ENCODE measurements around the gene TOP2B.
A peak's percentile ranks its signal among the peaks of the same experiment; 100 is the strongest.

TOP2B gene

GRCh38 chr3:25586167-25586505 is 78.6 kb downstream of the TOP2B start:
- peaks cover 0 to 5% of the 10 kb centered on the region in 2 donors for H3K9me3 ChIP-seq (replicated peaks in 1 of 2; ENCODE audit: control insufficient read depth in 2 of 2, insufficient read depth in 1 of 2, low read depth in 1 of 2, low read length in 2 of 2)
- H2AK5ac ChIP-seq (ENCODE audit: low read depth, low read length): no peak overlapping the region
- no peak overlapping the region for H2BK120ac ChIP-seq (ENCODE audit: low read depth, low read length)
- no peaks in the 10 kb centered on the region for H3K27me3 ChIP-seq (ENCODE audit: control insufficient read depth in 3 of 3, insufficient read depth in 3 of 3, low read depth in 1 of 3, low read length in 3 of 3)
- H3K14ac ChIP-seq (ENCODE audit: low read length): no peak overlapping the region
- H4K8ac ChIP-seq (ENCODE audit: low read depth, low read length): no peak overlapping the region
- H3K4me2 ChIP-seq (ENCODE audit: insufficient read depth, low read length, poor library complexity, severe bottlenecking): no peak overlapping the region
- no CpG with 5 or more reads among the region's 6 CpGs for WGBS, 2 donors (ENCODE audit: extremely low coverage in 2 of 2, insufficient read length in 2 of 2, insufficient replicate concordance in 1 of 2)
- no peak overlapping the region for H4K91ac ChIP-seq (ENCODE audit: low read depth, low read length, poor library complexity)
- no peaks in the 10 kb centered on the region for H3K36me3 ChIP-seq (replicated peaks in 1 of 2; ENCODE audit: control insufficient read depth in 2 of 2, insufficient read depth in 2 of 2, low read length in 2 of 2)
- H3K9ac ChIP-seq (ENCODE audit: low read depth, low read length, poor library complexity): no peak overlapping the region
- no peak for DNase-seq (ENCODE audit: low spot score)
- no peak overlapping the region for H2AFZ ChIP-seq (ENCODE audit: low read length)
- H3K27ac ChIP-seq (replicated peaks; ENCODE audit: low read length): no peak overlapping the region
- H2BK15ac ChIP-seq (ENCODE audit: low read length): peak overlapping the region; percentile 1
- no peak overlapping the region for H3K23ac ChIP-seq (ENCODE audit: low read depth, low read length, poor library complexity)
- H3K4me3 ChIP-seq (ENCODE audit: low read length in 2 of 2): no peak overlapping the region
- no peaks in the 10 kb centered on the region for H3K79me1 ChIP-seq (ENCODE audit: low read depth, low read length)
- H3K18ac ChIP-seq (ENCODE audit: low read length): no peak overlapping the region
- peaks cover 0 to 2% of the 10 kb centered on the region in 2 donors for H3K4me1 ChIP-seq (ENCODE audit: control insufficient read depth in 2 of 2, insufficient read depth in 1 of 2, low read depth in 1 of 2, low read length in 2 of 2)
- no peak overlapping the region for H2BK5ac ChIP-seq (ENCODE audit: low read length)
- H2BK12ac ChIP-seq (ENCODE audit: low read length): no peak overlapping the region
- H3K4ac ChIP-seq (ENCODE audit: low read length): no peak overlapping the region

- H3K9me3 ChIP-seq (replicated peaks in 1 of 2; ENCODE audit: control insufficient read depth in 2 of 2, insufficient read depth in 1 of 2, low read depth in 1 of 2, low read length in 2 of 2): peaks cover 0 to 5% of the 10 kb centered on the region in 2 donors
- no peaks in the 10 kb centered on the region for H3K79me1 ChIP-seq (ENCODE audit: low read depth, low read length)
- no peak overlapping the region for H2BK12ac ChIP-seq (ENCODE audit: low read length)
- H2AK5ac ChIP-seq (ENCODE audit: low read depth, low read length): no peak overlapping the region
- no CpG with 5 or more reads among the region's 14 CpGs for WGBS, 2 donors (ENCODE audit: extremely low coverage in 2 of 2, insufficient read length in 2 of 2, insufficient replicate concordance in 1 of 2)
- H4K8ac ChIP-seq (ENCODE audit: low read depth, low read length): no peak overlapping the region
- H2BK120ac ChIP-seq (ENCODE audit: low read depth, low read length): no peak overlapping the region
- H3K4ac ChIP-seq (ENCODE audit: low read length): no peak overlapping the region
- no peak overlapping the region for H3K14ac ChIP-seq (ENCODE audit: low read length)
- DNase-seq (ENCODE audit: low spot score): no peak
- no peak overlapping the region for H3K27ac ChIP-seq (replicated peaks; ENCODE audit: low read length)
- peaks cover 0 to 2% of the 10 kb centered on the region in 2 donors for H3K4me1 ChIP-seq (ENCODE audit: control insufficient read depth in 2 of 2, insufficient read depth in 1 of 2, low read depth in 1 of 2, low read length in 2 of 2)
- H4K91ac ChIP-seq (ENCODE audit: low read depth, low read length, poor library complexity): no peak overlapping the region
- H3K9ac ChIP-seq (ENCODE audit: low read depth, low read length, poor library complexity): no peak overlapping the region
- H2AFZ ChIP-seq (ENCODE audit: low read length): no peak overlapping the region
- no peaks in the 10 kb centered on the region for H3K36me3 ChIP-seq (replicated peaks in 1 of 2; ENCODE audit: control insufficient read depth in 2 of 2, insufficient read depth in 2 of 2, low read length in 2 of 2)
- H2BK5ac ChIP-seq (ENCODE audit: low read length): no peak overlapping the region
- no peak overlapping the region for H3K4me2 ChIP-seq (ENCODE audit: insufficient read depth, low read length, poor library complexity, severe bottlenecking)
- no peak overlapping the region for H3K18ac ChIP-seq (ENCODE audit: low read length)
- H2BK15ac ChIP-seq (ENCODE audit: low read length): peak overlapping the region; percentile 1
- no peak overlapping the region for H3K23ac ChIP-seq (ENCODE audit: low read depth, low read length, poor library complexity)
- no peaks in the 10 kb centered on the region for H3K27me3 ChIP-seq (ENCODE audit: control insufficient read depth in 3 of 3, insufficient read depth in 3 of 3, low read depth in 1 of 3, low read length in 3 of 3)
- no peak overlapping the region for H3K4me3 ChIP-seq (ENCODE audit: low read length in 2 of 2)
Observed at GRCh38 chr3:25585361-25586166, 79.1 kb downstream of the TOP2B start.

- H3K14ac ChIP-seq (ENCODE audit: low read length): no peak overlapping the region
- H3K9me3 ChIP-seq (replicated peaks in 1 of 2; ENCODE audit: control insufficient read depth in 2 of 2, insufficient read depth in 1 of 2, low read depth in 1 of 2, low read length in 2 of 2): peaks cover 0 to 5% of the 10 kb centered on the region in 2 donors
- no peak overlapping the region for H4K8ac ChIP-seq (ENCODE audit: low read depth, low read length)
- no peak overlapping the region for H2BK120ac ChIP-seq (ENCODE audit: low read depth, low read length)
- no peaks in the 10 kb centered on the region for H3K27me3 ChIP-seq (ENCODE audit: control insufficient read depth in 3 of 3, insufficient read depth in 3 of 3, low read depth in 1 of 3, low read length in 3 of 3)
- H3K4me2 ChIP-seq (ENCODE audit: insufficient read depth, low read length, poor library complexity, severe bottlenecking): no peak overlapping the region
- no peak overlapping the region for H3K4me3 ChIP-seq (ENCODE audit: low read length in 2 of 2)
- no peak for DNase-seq (ENCODE audit: low spot score)
- peaks cover 0 to 2% of the 10 kb centered on the region in 2 donors for H3K4me1 ChIP-seq (ENCODE audit: control insufficient read depth in 2 of 2, insufficient read depth in 1 of 2, low read depth in 1 of 2, low read length in 2 of 2)
- no peaks in the 10 kb centered on the region for H3K36me3 ChIP-seq (replicated peaks in 1 of 2; ENCODE audit: control insufficient read depth in 2 of 2, insufficient read depth in 2 of 2, low read length in 2 of 2)
- H3K79me1 ChIP-seq (ENCODE audit: low read depth, low read length): no peaks in the 10 kb centered on the region
- H2BK15ac ChIP-seq (ENCODE audit: low read length): no peak overlapping the region
- no peak overlapping the region for H3K27ac ChIP-seq (replicated peaks; ENCODE audit: low read length)
- WGBS, 2 donors (ENCODE audit: extremely low coverage in 2 of 2, insufficient read length in 2 of 2, insufficient replicate concordance in 1 of 2): no CpG with 5 or more reads among the region's 17 CpGs
- peak overlapping the region; percentile 28 for H2AK5ac ChIP-seq (ENCODE audit: low read depth, low read length)
- H3K23ac ChIP-seq (ENCODE audit: low read depth, low read length, poor library complexity): no peak overlapping the region
- H2BK12ac ChIP-seq (ENCODE audit: low read length): no peak overlapping the region
- H2BK5ac ChIP-seq (ENCODE audit: low read length): no peak overlapping the region
- no peak overlapping the region for H2AFZ ChIP-seq (ENCODE audit: low read length)
- no peak overlapping the region for H3K4ac ChIP-seq (ENCODE audit: low read length)
- H4K91ac ChIP-seq (ENCODE audit: low read depth, low read length, poor library complexity): no peak overlapping the region
- no peak overlapping the region for H3K9ac ChIP-seq (ENCODE audit: low read depth, low read length, poor library complexity)
- peak overlapping the region; percentile 38 for H3K18ac ChIP-seq (ENCODE audit: low read length)
Observed at GRCh38 chr3:25584011-25584789, 80.5 kb downstream of the TOP2B start.

- Histone ChIP-seq H3K27ac (replicated peaks; ENCODE audit: low read length) (no peak overlapping the region), H3K23ac (ENCODE audit: low read depth, low read length, poor library complexity) (peak overlapping the region; percentile 8), H2BK12ac (ENCODE audit: low read length) (no peak overlapping the region), H2BK5ac (ENCODE audit: low read length) (no peak overlapping the region), H3K4me3 (ENCODE audit: low read length in 2 of 2) (no peak overlapping the region), H3K4ac (ENCODE audit: low read length) (no peak overlapping the region), H3K27me3 (ENCODE audit: control insufficient read depth in 3 of 3, insufficient read depth in 3 of 3, low read depth in 1 of 3, low read length in 3 of 3) (no peaks in the 10 kb centered on the region), H3K79me1 (ENCODE audit: low read depth, low read length) (no peaks in the 10 kb centered on the region), H2AK5ac (ENCODE audit: low read depth, low read length) (peak overlapping the region; percentile 65), H2AFZ (ENCODE audit: low read length) (no peak overlapping the region), H3K4me2 (ENCODE audit: insufficient read depth, low read length, poor library complexity, severe bottlenecking) (no peak overlapping the region), H3K4me1 (ENCODE audit: control insufficient read depth in 2 of 2, insufficient read depth in 1 of 2, low read depth in 1 of 2, low read length in 2 of 2) (peaks cover 0 to 2% of the 10 kb centered on the region in 2 donors), H3K14ac (ENCODE audit: low read length) (no peak overlapping the region), H2BK120ac (ENCODE audit: low read depth, low read length) (no peak overlapping the region), H3K36me3 (replicated peaks in 1 of 2; ENCODE audit: control insufficient read depth in 2 of 2, insufficient read depth in 2 of 2, low read length in 2 of 2) (no peaks in the 10 kb centered on the region), H4K91ac (ENCODE audit: low read depth, low read length, poor library complexity) (no peak overlapping the region), H3K18ac (ENCODE audit: low read length) (peak overlapping the region; percentile 51), H3K9me3 (replicated peaks in 1 of 2; ENCODE audit: control insufficient read depth in 2 of 2, insufficient read depth in 1 of 2, low read depth in 1 of 2, low read length in 2 of 2) (peaks cover 0 to 5% of the 10 kb centered on the region in 2 donors), H4K8ac (ENCODE audit: low read depth, low read length) (no peak overlapping the region), H2BK15ac (ENCODE audit: low read length) (no peak overlapping the region), H3K9ac (ENCODE audit: low read depth, low read length, poor library complexity) (no peak overlapping the region)
- no peak for DNase-seq (ENCODE audit: low spot score)
- no CpG with 5 or more reads among the region's 10 CpGs for WGBS, 2 donors (ENCODE audit: extremely low coverage in 2 of 2, insufficient read length in 2 of 2, insufficient replicate concordance in 1 of 2)
Observed at GRCh38 chr3:25583343-25583742, 81.4 kb downstream of the TOP2B start.
